Measurements from ENCODE around the gene DSCAM.

- TF ChIP-seq POLR2A (IDR thresholded peaks at IDR 0.05) (no peak), CTCF (IDR thresholded peaks at IDR 0.05 in 4 of 5, conservative IDR thresholded peaks at IDR 0.05 in 1 of 5) (no peak)
Measured at GRCh38 chr21:40057331-40057730, 789.6 kb downstream of the DSCAM start.
